Left cardiac atrium (tissue), 4 donors: ENCODE results near the gene RAB37. TPM values are rescaled to one million over a fixed set of nuclear protein-coding genes. Genes with fewer than 3 reads are reported as not detected.

Source experiments
- ATAC-seq, 2 donors: fragments of 200-7000 bp; cut with Tn5 transposase; one replicate each; pipeline ENCODE4 v1.9.1; 2020; ENCODE audit warnings: mild to moderate bottlenecking in 2 of 2, moderate library complexity in 2 of 2
- DNase-seq: peaks from one replicate; pipeline ENCODE4 v3.0.0-alpha.2; 2020
- intact Hi-C, 2 donors: fragments of 100-400 bp; cut with DNase I; formaldehyde crosslinking; loops; one replicate each; pipeline versions ENCODE4 v1.14.1 to v1.15.1; 2022 to 2023
- total RNA-seq, 2 donors: library from RNA; stranded (reverse); fragmentation: NEBNext Ultra II Directional; extraction: Animal tissue kit (Norgen Biotek cat#: 25700); gene quantifications; one replicate each; pipeline ENCODE4 v1.2.1, GENCODE V29; 2021
- donor health status: DM: no; HTN: yes; CAD: no.
- donor health status: DM: no; HTN: yes; CAD: no; lungs with severe emphysema.
- donor health status: DM: yes; HTN: yes; CAD: no.
- donor health status: Dilated cardiomyopathy.

RAB37 gene
- total RNA-seq, 2 donors from 2014 or later: 0.58 to 3.2 TPM

DNA sequence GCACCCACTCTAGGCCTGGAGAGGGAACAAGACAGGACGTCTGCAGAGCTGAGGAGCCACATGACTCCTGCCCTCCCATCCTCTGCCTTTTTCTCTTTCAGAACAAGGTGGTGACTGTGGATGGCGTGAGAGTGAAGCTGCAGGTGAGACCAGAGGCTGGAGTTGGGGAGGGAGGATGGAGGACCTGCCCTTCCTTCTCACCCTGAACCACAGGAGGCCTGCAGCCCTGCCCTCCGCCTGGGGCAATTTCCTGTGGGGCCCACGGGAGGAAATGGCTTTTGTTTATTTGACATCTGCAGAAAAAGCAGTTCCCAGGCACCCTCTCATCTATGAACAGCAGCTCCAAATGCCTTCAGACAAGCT lies 5.1 kb downstream of the RAB37 start:
- intact Hi-C loops: loop anchor here (2.0 to 10.0 kb wide), 2 partner anchors 117 to 123 kb away; partner anchors contain the start of gene GRIN2C (in 1 of the 2)
- DNase-seq: no peak
- no peak for ATAC-seq

GRCh38 chr17:74742978-74743545 lies 6.0 kb downstream of the RAB37 start:
- ATAC-seq (no peak), DNase-seq (no peak)
- intact Hi-C loops: loop anchor here (2.0 to 10.0 kb wide), 2 partner anchors 116 to 122 kb away; partner anchors contain the start of gene GRIN2C (in 1 of the 2)

DNA sequence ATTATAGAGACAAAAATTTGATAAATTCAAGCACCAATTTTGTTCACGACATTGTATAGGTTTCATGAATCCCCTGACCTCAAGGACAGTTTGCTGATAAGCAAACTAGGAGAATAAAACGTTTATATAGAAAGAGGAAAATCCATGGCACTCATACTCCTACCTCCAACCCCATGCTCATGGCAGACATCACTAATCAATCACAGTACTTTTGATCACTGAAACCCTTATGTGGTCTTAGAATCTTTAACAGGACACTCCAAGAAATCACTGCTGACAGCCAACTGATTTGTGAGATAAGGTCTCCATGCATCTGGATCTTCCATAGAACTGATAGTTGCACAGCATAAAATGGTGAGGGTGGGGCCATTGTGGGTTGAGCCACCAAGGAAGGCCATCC lies 6.7 kb downstream of the RAB37 start:
- intact Hi-C loops: loop anchor here (2.0 to 10.0 kb wide), 3 partner anchors 27 to 121 kb away; partner anchors contain the start of gene GRIN2C (in 1 of the 2)
- ATAC-seq: no peak

DNA sequence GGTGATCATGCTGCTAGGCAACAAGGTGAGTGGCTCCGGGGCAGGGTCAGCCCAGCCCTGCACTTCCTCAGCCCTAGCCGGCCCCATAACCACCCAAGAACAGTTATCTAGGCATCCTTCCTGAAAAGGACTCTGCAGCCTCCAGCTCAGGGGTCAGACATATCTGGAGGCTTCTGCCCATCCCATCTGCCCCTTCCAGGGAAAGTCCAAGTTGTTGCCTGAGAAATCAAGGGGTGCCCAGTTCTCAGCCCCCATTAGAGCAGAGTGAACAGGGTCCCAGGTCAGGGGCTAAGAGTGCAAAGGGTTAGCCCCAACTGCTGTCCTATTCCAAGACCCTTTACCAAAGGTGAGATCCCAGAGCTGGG lies 7.3 kb downstream of the RAB37 start:
- DNase-seq (no peak), ATAC-seq (no peak)
- intact Hi-C loops: loop anchor here (2.0 to 10.0 kb wide), 2 partner anchors 26 to 120 kb away; no protein-coding TSS in a partner anchor

More for the DNA sequence above, 6.7 kb downstream of the RAB37 start:
- DNase-seq: no peak

DNA sequence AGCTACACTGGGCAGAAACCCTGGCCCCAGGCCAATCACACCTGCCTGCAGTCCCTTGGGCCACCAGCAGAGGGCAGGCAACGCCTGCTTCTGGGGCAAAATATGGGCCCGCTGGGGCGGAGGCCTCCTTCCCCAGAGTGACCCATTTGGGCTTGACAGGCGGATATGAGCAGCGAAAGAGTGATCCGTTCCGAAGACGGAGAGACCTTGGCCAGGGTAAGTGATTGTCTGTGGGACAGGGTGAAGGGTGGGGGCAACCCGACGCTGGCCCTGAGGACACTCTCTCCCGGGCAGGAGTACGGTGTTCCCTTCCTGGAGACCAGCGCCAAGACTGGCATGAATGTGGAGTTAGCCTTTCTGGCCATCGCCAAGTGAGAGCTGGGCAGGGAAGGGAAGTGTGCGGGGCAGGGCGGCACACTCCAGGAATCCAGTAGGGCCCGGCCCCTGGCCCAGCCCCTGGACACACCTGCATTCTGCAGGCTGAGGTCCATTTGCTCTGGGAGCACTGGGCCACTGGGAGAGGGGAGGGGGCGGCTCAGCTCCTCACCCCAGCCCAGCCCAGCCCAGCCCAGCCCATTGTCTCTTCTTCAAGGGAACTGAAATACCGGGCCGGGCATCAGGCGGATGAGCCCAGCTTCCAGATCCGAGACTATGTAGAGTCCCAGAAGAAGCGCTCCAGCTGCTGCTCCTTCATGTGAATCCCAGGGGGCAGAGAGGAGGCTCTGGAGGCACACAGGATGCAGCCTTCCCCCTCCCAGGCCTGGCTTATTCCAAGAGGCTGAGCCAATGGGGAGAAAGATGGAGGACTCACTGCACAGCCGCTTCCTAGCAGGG lies 7.9 kb downstream of the RAB37 start:
- ATAC-seq (peak; percentile 13 to 19), DNase-seq (peak; percentile 84)
- intact Hi-C loops: loop anchor here (2.0 to 10.0 kb wide), 2 partner anchors 26 to 120 kb away; no protein-coding TSS in a partner anchor

GRCh38 chr17:74745548-74746177 lies 8.6 kb downstream of the RAB37 start:
- intact Hi-C loops: loop anchor here (2.0 to 10.0 kb wide), 2 partner anchors 25 to 119 kb away; no protein-coding TSS in a partner anchor
- no peak for DNase-seq
- no peak for ATAC-seq

DNA sequence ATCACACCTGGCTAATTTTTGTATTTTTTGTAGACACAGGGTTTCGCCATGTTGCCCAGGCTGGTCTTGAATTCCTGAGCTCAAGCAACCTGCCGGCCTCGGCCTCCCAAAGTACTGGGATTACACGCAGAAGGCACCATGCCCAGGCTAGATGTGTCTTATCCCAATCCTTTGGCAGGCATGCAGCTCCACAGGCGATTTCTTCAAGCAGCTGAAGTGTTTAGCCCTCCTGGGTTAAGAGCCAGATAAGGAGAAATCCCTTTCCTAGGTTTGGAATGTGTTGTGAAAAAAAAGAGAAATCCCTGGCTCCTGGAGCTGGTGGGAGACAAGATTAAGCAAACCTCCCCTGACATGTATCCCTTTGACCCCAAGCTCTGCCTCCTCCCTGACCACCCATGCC lies 9.3 kb downstream of the RAB37 start:
- DNase-seq (no peak), ATAC-seq (no peak)
- intact Hi-C loops: loop anchor here in 1 of 2 donors (10.0 kb wide), 1 partner anchor 118 kb away; no protein-coding TSS in a partner anchor

DNA sequence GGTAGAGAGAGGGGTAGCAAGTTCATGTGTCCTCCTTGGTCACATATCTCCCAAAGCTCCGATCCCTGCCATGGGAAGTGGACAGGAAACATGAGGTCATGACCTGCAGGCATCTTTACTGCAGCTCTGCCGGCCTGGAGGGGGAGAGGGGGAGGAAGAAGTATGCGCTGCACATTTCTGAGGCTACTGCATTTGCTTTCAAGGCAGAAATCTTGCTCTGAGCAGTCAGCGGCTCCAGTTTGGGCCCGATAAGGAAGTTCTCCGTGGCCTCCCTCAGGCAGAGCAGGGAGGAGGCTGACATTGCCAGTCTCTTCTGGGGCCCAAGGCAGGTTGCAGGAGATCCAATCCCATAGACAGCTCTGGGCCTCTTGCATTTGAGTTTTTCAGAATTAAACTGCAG lies 9.9 kb downstream of the RAB37 start:
- intact Hi-C loops: loop anchor here in 1 of 2 donors (10.0 kb wide), 1 partner anchor 118 kb away; no protein-coding TSS in a partner anchor

DNA sequence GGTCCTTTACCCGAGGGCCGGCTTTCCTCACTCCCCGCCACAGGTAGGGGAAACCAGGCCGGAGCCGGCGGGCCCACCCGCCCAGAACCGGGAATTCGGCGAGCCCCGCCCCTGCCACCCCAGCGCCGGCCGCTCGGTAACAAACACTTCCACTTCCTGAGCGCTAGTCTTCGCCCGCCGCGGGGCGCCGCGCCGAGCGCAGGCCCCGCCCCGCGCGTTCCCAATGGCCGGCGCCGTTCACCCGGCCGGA lies 11.1 kb downstream of the RAB37 start:
- intact Hi-C loops: loop anchor here in 1 of 2 donors (10.0 kb wide), 1 partner anchor 117 kb away; no protein-coding TSS in a partner anchor
- ATAC-seq (no peak), DNase-seq (no peak)

More for the DNA sequence above, 9.9 kb downstream of the RAB37 start:
- ATAC-seq: no peak
- no peak for DNase-seq

DNA sequence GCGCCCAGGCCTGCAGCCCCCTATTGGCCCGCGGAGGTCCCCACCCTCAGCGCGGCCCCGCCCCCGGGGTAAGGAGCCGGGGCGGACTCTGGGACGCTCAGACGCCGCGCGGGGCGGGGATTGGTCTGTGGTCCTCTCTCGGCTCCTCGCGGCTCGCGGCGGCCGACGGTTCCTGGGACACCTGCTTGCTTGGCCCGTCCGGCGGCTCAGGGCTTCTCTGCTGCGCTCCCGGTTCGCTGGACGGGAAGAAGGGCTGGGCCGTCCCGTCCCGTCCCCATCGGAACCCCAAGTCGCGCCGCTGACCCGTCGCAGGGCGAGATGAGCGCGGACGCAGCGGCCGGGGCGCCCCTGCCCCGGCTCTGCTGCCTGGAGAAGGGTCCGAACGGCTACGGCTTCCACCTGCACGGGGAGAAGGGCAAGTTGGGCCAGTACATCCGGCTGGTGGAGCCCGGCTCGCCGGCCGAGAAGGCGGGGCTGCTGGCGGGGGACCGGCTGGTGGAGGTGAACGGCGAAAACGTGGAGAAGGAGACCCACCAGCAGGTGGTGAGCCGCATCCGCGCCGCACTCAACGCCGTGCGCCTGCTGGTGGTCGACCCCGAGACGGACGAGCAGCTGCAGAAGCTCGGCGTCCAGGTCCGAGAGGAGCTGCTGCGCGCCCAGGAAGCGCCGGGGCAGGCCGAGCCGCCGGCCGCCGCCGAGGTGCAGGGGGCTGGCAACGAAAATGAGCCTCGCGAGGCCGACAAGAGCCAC lies 11.6 kb downstream of the RAB37 start, which contains the start of gene NHERF1:
Gene NHERF1, plus strand, starts transcription at position 100 of the 750 bp plus-strand sequence. Its CDS starts 219 bp downstream, at position 319.
- intact Hi-C loops: loop anchor here in 1 of 2 donors (10.0 kb wide), 1 partner anchor 116 kb away; no protein-coding TSS in a partner anchor
- peak; percentile 95 for ATAC-seq
- DNase-seq: peak; percentile 96

DNA sequence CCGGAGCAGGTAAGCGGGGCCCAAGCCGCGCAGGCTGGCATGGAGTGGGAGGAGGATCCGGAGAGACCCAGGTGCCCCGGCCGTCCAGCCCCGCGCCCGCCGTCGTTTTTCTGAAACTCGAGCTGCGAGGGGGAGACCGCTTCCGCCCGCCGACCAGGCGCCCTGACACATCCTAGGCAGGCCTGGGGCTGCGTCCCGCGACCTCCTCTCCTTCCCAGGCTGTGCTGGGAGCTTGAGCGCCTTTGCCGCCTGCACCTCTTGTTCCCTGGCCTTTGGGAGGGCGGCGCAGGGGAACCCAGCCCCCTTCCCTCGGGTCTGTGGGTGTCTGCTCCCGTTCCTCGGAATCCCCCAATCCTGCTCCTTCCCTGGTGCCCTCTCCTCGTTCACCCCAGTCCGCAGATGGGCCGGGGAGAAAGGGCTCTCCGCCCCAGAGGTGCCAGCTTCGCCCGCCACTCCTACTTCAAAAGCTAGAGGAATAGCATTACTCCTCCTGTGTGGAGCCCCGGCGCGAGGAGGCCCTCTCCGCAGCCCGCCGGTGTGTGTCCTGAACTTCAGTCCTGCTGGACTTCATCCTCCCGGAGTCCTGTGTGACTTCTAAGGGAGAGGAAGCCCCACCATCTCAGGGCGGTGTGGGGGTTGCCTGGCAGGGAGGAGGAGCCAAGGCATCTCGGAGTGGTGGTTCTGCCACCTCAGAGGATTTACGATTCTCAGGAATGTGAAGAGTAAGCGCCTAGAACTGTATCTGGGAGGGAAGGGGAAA lies 12.4 kb downstream of the RAB37 start:
- ATAC-seq: peak in 1 of 2 donors; percentile 3
- intact Hi-C loops: loop anchor here in 1 of 2 donors (10.0 kb wide), 1 partner anchor 115 kb away; no protein-coding TSS in a partner anchor

DNA sequence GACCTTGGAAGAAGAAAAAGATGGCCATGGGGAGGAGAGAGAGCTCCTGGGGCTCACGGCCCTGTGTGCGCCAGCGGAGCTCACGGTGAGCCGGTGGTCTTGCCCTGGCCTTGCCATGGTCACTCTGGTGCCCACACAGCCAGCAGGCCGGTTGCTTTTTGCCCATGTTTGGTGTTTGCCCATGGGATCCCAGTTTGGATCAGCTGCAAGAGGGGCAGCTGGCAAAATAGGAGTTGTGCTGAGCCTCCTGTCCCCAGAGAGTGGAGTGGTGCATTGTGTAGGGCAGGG lies 12.9 kb downstream of the RAB37 start:
- intact Hi-C loops: no loop called here
- ATAC-seq (no peak), DNase-seq (no peak)

More for the DNA sequence above, 12.4 kb downstream of the RAB37 start:
- DNase-seq: no peak

GRCh38 chr17:74750327-74751069 lies 13.4 kb downstream of the RAB37 start:
- intact Hi-C loops: no loop called here
- ATAC-seq (no peak), DNase-seq (no peak)

DNA sequence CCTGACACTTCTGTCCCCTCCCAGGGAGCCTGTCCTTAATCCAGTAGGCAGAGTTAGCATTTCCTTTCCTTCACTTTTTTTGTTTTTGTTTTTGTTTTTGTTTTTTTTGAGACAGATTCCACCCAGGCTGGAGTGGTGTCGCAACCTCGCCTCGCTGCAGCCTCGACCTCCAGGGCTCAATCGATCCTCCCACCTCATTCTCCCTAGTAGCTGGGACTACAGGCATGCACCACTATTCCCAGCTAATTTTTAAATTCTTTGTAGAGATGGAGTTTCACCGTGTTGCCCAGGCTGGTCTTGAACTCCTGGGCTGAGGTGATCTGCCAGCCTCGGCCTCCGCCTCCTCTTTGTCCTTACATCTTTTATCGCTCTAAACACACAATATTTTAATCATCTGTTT lies 15.4 kb downstream of the RAB37 start:
- ATAC-seq (no peak), DNase-seq (no peak)
- intact Hi-C loops: no loop called here

DNA sequence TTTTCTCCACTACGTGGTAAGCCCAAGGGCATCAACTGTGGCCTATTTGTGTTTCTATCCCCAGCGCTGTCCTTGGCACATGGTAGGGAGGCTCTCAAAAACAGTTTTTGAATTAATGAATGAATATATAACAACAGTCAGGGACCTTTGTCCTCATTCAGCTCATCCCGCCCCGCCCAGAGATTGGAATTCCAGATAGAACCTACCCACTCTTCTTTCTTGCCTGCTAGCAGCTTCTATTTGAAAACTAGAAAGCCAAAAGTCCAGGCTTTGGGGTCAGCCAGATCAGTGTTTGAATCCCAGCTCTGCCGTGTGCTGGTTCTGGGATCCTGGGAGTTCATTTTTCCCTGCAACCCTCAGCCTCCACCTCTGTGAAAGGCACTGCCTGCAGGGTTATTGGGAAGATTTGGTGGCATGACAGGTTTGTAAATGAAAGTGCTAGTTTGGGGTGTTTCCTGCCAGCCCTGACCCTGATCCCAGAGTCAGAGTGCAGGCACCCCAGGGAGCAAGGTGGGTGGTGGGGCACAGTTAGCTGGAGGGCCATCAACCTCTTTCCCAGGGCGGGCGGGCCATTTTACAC lies 15.9 kb downstream of the RAB37 start:
- DNase-seq (no peak), ATAC-seq (no peak)
- intact Hi-C loops: no loop called here

- ATAC-seq (no peak), DNase-seq (no peak)
- intact Hi-C loops: no loop called here
Measured at GRCh38 chr17:74754832-74755231, 17.8 kb downstream of the RAB37 start.

DNA sequence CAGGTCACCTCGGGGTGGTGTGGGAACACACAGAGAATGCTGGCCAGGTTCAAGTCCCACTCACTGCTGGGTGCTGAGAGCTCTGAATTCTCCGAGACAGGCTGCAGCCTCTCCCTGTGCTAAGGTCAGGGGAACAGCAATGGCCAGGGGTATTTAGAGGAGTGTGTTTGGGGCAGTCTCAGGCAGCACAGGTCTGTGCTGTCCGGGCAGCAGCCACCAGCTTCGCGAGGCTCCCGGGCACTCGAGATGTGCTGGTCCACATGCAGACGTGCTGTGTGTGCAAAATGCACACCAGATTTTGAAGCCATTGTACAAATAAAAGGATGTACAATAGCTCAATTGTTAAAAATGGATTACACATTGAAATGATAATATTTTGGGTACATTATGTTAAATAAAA lies 18.5 kb downstream of the RAB37 start:
- ATAC-seq (no peak), DNase-seq (no peak)
- intact Hi-C loops: no loop called here
